Superior temporal gyrus (tissue), 1 donor: Measurements from ENCODE around the gene WBP11.
"Not testable (repeated sequence)": the region's sequence is repeated elsewhere in the genome, so short reads cannot be mapped to it uniquely, and the experiment has no call there.

Experiments used
- DNase-seq: peaks from one replicate; pipeline ENCODE4 v3.0.0-alpha.2; 2016; ENCODE audit errors: extremely low spot score

The WBP11 gene

DNA sequence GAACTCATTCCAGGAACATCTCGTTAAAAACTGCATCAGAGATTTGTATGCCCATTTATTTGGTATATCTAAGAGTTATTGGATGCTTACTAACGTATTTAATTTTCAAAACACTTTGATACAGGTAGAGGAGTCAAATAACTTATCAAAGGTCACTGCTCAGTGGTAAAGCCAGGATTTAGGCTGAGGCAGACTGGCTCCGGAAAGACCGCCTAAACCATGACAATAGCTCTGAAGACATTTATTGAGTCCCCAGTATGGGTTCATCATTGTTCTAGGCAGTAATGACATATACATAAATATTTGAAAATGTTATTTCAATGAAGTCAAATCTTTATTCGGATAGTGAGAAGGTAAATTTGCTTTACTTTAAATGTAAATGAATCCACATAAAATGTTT, 30.3 kb downstream of the WBP11 start:
- DNase-seq = no peak

- no peak for DNase-seq
Observed at GRCh38 chr12:14771651-14772137, 31.6 kb downstream of the WBP11 start.

DNA sequence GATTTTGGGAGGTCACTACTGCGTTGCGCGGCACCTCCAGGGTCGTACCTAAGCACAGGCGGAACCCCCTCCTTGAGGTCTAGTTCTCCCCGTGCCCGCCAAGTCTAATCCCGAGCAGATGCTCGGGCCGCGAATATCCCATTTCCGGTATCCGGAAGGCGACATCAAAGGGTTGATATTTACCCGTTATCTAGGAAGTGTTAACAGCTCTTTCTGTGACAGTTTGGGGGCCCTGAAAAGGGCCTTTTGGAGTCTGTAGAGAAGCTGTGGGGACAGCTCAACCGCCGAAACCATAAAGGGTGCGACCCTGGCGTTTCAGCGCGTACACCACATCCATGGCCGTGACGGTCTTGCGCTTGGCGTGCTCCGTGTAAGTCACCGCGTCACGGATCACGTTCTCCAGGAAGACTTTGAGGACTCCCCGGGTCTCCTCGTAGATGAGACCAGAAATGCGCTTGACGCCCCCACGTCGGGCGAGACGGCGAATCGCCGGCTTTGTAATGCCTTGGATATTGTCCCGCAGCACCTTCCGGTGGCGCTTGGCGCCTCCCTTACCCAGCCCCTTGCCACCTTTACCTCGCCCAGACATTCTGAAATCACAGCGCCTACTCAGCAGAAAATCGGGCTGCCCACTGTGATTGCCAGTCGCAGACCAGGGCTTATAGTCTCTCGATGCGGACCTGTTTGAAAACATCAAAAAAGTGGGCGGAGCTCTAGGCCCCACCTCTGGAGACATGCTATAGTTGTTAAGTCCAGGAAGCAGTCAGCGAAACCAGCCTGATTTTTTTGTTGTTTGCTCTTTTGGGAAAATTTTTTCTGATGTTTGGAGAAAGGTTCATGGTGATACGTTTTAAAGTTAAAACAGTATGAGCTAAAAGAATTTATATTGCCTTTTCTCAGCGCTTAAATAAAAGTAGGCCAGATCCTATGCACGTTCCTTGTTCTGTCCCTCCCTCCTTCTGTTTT, 32.5 kb downstream of the WBP11 start:
- DNase-seq = peak; percentile 99

- peak; percentile 70 for DNase-seq
Observed at GRCh38 chr12:14769969-14770495, 33.2 kb downstream of the WBP11 start.

- DNase-seq = no peak
Observed at GRCh38 chr12:14769466-14769968, 33.8 kb downstream of the WBP11 start.

DNA sequence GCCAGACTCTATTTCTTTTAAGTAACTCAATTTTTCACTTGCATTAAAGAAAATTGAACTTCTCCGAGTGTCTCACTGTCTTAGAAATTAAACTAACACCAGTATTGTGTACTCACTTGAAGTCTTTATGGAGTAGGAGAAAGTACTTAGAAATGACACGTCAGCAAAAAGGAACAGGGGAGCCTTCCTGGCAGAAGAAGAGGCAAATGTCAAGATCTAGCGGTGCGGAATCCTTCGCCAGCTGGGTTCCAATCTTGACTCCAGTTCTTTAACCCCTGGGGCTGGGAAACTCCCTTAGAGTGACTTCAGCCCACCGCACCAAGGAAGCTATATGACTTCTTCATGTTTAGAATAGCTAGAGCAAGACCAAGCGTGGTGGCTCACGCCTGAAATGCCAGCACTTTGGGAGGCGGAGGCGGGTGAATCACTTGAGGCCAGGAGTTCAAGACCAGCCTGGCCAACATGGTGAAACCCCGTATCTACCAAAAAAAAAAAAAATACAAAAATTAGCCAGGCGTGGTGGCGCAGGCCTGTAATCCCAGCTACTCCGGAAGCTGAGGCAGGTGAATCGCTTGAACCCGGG, 34.4 kb downstream of the WBP11 start:
- DNase-seq = no peak

DNA sequence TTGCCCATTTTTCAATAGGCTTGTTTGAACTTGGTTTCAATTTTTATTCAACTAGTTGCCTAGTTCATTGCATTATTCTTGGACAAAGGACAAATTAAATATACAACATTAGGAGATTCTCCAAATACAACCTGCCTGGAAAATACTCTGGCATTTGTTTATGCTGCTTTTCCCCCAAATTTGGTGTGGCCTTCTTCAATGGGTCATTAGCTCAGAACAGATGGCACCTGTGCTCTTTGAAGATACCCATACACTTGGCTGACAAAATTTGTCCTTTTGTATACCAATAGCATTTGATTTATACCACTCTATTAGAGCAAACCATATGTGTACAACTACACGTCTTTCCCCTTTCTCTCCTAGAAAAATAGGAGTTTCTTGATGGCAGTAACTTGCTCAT, 35.7 kb downstream of the WBP11 start:
- no peak for DNase-seq

GRCh38 chr12:14766649-14767215, 36.5 kb downstream of the WBP11 start:
- no peak for DNase-seq

DNA sequence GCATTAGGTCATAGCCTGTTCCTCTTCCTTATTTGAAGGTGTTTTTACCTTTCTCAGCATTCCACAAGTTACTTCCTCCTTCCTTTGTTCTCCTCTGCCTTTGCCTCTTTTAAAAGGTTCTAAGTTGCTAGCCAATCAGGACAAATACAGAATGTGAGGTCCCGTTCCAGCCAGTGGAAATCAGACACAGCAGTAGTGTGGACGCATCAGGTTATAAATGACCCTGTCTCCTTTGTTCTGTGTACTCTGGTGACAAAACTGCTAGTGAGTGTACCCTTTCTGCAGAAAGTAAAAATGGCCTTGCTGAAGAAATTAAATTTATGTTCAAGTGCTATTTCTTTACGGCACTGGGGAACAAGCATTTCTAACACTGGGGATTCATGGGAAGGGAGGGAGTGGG, 37.3 kb downstream of the WBP11 start:
- not testable (repeated sequence) for DNase-seq

GRCh38 chr12:14765398-14765797, 37.9 kb downstream of the WBP11 start:
- DNase-seq = no peak

DNA sequence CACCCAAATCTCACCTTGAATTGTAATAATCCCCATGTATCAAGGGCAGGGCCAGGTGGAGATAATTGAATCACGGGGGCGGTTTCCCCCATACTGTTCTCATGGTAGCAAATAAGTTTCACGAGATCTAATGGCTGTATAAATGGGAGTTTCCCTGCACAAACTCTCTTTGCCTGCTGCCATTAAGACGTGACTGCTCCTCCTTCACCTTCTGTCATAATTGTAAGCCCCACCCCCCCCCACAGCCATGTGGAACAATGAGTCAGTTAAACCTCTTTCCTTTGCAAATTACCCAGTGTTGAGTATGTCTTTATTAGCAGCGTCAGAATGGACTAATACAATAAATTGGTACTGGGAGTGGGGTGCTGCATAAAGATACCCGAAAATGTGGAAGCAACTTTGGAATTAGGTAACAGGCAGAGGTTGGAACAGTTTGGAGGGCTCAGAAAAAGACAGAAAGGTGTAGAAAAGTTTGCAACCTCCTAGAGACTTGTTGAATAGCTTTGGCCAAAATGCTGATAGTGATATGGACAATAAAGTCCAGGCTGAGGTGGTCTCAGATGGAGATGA, 43.5 kb downstream of the WBP11 start:
- not testable (repeated sequence) for DNase-seq

DNA sequence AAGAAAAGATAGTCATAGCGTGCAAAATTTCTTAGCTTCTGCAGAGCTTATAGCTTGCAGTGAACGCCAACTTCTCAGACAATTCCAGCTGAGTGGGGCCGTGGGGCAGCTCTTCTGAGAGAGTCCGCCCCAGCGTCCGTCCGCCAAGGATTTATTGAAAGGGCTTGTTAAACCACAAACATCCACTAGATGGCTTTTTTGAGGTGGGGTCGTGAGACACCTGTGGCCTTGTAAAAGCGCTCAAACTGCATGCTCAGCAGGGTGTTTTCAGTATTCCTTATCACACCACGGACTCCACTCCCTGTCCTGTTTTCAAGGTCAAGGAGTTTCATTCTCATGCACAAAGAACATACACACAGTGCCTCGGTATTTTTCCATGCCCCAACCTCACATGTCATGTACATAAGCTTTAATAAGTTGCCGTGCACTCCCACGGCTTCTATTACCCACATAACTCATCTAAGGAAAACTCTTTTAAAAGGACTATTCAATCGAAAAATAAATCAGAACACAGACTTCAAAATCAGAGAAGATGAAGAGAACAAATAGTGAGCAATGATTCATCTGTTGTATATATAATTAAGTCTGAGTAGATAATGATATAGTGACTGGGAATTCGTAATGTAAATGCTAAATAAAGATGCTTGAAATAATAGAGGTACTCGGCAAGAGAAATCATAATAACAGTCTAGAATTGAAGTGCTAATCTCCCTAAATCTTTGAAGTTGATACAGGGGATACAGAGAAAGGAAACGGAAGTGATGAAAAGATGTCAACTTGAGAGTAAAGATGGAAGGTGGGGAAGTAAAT, 46.7 kb downstream of the WBP11 start:
- DNase-seq = no peak

DNA sequence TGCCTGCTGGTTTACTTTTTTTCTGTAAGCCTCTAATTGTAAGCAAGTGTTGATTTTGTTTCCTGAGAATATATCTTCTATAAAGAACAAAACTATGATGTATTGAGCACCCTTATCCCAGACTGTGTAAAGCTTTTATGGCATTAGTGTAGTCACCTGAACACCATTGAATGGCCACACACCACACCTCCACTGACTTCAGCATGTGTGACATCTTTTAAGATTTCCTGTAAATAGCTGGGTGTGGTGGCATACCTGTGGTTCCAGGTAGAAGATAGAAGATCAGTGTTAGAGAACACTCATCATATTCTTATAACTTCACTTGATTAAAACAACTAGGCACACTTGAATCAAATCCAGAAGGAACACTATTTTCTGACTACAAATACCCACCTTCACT, 51.3 kb downstream of the WBP11 start:
- no peak for DNase-seq

DNA sequence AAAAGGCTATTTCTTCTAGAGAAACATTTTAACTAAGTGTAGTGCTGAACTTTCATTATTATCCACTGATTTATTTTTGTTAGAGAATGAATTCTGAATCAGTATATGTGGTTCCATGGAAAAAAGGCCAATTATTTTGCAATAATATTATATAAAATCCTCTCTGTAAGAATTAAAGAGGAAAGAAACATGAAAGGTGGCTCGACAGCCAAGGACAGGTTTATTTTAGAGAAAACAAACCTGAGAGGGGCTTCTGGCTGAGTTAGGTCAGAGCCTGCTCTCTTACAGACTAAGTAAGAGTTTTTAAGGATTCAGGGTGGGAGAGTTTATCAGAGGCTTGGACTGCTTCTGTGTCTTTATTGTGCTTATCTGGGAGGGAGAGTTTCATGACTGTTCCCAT, 60.2 kb downstream of the WBP11 start:
- no peak for DNase-seq

DNA sequence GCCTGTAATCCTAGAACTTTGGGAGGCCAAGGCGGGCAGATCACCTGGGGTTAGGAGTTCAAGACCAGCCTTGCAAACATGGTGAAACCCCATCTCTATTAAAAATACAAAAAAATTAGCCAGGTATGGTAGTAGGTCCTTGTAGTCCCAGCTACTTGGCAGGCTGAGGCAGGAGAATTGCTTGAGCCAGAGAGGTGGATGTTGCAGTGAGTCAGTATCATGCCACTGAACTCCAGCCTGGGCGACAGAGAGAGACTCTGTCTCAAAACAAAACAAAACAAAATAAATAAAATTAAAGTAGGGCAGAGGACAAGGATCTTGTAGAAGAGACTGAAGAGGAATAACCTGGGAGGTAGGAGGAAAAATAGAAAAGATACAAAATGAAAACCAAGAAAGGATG, 61.3 kb downstream of the WBP11 start:
- DNase-seq = no peak

GRCh38 chr12:14741153-14741552, 62.1 kb downstream of the WBP11 start:
- DNase-seq = no peak

DNA sequence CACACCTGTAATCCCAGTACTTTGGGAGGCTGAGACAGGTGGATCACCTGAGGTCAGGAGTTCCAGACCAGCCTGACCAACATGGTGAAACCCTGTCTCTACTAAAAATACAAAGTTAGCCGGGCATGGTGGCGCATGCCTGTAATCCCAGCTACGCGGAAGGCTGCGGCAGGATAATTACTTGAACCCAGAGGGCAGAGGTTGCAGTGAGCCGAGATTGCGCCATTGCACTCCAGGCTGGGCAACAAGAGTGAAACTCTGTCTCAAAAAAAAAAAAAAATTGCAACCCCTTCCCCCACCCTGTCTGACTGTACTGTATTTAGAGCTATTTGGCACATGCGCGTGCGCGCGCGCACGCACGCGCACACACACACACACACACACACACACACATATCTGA, 66.8 kb downstream of the WBP11 start:
- not testable (repeated sequence) for DNase-seq
